Stimulated activated effector memory CD8-positive, alpha-beta T cell treated with anti-CD3 and anti-CD28 coated beads, Interleukin-12 subunit alpha, Interleukin-12 subunit beta, amount 100 ng/mL, for 72 hours (primary cell): ENCODE data around the gene MMP7.

Experiments
- ATAC-seq: fragments of 150-1000 bp; cut with Tn5 transposase; 2 replicates; pipeline ENCODE4 v1.10.0; 2021
- DNase-seq, 2 donors: peaks; one replicate each; pipeline ENCODE4 v3.0.0; 2021 to 2022; ENCODE audit warnings: low spot score in 2 of 2
- H3K27ac Mint-ChIP-seq: one replicate; pipeline ENCODE4 v1.8.0; 2022; ENCODE audit warnings: mild to moderate bottlenecking, mixed read lengths
- H3K36me3 Mint-ChIP-seq: one replicate; pipeline ENCODE4 v1.8.0; 2022; ENCODE audit warnings: mild to moderate bottlenecking, mixed read lengths
- H3K4me1 Mint-ChIP-seq: one replicate; pipeline ENCODE4 v1.8.0; 2022; ENCODE audit warnings: mixed read lengths
- H3K4me3 Mint-ChIP-seq: one replicate; pipeline ENCODE4 v1.8.0; 2022; ENCODE audit warnings: mild to moderate bottlenecking, mixed read lengths
- H3K9me3 Mint-ChIP-seq: one replicate; pipeline ENCODE4 v1.8.0; 2022; ENCODE audit warnings: mixed read lengths

MMP7 gene

GRCh38 chr11:102530558-102530957 lies at the start of gene MMP7:
MMP7 (minus strand) TSS chr11:102530747; CDS start chr11:102530700, 47 bp downstream.
- DNase-seq (no peak), ATAC-seq (no peak)
- no peaks in the 10 kb centered on the region for H3K9me3 Mint-ChIP-seq

GRCh38 chr11:102577723-102578122 lies 47.2 kb upstream of the MMP7 start:
- no peak overlapping the region for H3K4me3 Mint-ChIP-seq
- H3K4me1 Mint-ChIP-seq, result peaks cover 26% of the 10 kb centered on the region
- ATAC-seq, result peak; percentile 73

More at GRCh38 chr11:102530558-102530957, at the start of gene MMP7:
- Mint-ChIP-seq H3K4me1 (no peaks in the 10 kb centered on the region), H3K4me3 (no peak within 1 kb of the TSS), H3K36me3 (no peaks in the 10 kb centered on the region), H3K27ac (no peak within 1 kb of the TSS)

GRCh38 chr11:102577182-102577581 lies 46.6 kb upstream of the MMP7 start:
- DNase-seq (no peak), ATAC-seq (peak; percentile 74)
- Mint-ChIP-seq H3K4me3 (no peak overlapping the region), H3K27ac (no peak overlapping the region), H3K4me1 (peaks cover 26% of the 10 kb centered on the region), H3K36me3 (no peaks in the 10 kb centered on the region), H3K9me3 (peaks cover 1% of the 10 kb centered on the region)

More at GRCh38 chr11:102577723-102578122, 47.2 kb upstream of the MMP7 start:
- Mint-ChIP-seq H3K36me3 (no peaks in the 10 kb centered on the region), H3K9me3 (no peaks in the 10 kb centered on the region), H3K27ac (no peak overlapping the region)
- DNase-seq, result no peak

- DNase-seq (no peak), ATAC-seq (no peak)
- Mint-ChIP-seq H3K4me1 (peaks cover 26% of the 10 kb centered on the region), H3K9me3 (peaks cover 3% of the 10 kb centered on the region), H3K36me3 (no peaks in the 10 kb centered on the region), H3K27ac (no peak overlapping the region), H3K4me3 (no peak overlapping the region)
Observed at GRCh38 chr11:102576350-102576749, 45.8 kb upstream of the MMP7 start.

- H3K4me1 Mint-ChIP-seq, result peaks cover 20% of the 10 kb centered on the region
- ATAC-seq, result no peak
- peaks cover 3% of the 10 kb centered on the region for H3K9me3 Mint-ChIP-seq
- H3K36me3 Mint-ChIP-seq, result no peaks in the 10 kb centered on the region
- no peak for DNase-seq
- H3K4me3 Mint-ChIP-seq, result no peak overlapping the region
- no peak overlapping the region for H3K27ac Mint-ChIP-seq
Observed at GRCh38 chr11:102575012-102575411, 44.5 kb upstream of the MMP7 start.

GRCh38 chr11:102573851-102574250 lies 43.3 kb upstream of the MMP7 start:
- ATAC-seq (no peak), DNase-seq (no peak)
- H3K4me3 Mint-ChIP-seq, result no peak overlapping the region
- no peaks in the 10 kb centered on the region for H3K36me3 Mint-ChIP-seq
- H3K4me1 Mint-ChIP-seq, result peaks cover 17% of the 10 kb centered on the region
- H3K9me3 Mint-ChIP-seq, result peaks cover 3% of the 10 kb centered on the region
- H3K27ac Mint-ChIP-seq, result no peak overlapping the region

GRCh38 chr11:102572554-102573220 lies 42.1 kb upstream of the MMP7 start:
- Mint-ChIP-seq H3K27ac (no peak overlapping the region), H3K9me3 (peaks cover 4% of the 10 kb centered on the region), H3K36me3 (no peaks in the 10 kb centered on the region), H3K4me3 (no peak overlapping the region), H3K4me1 (peaks cover 15% of the 10 kb centered on the region)
- ATAC-seq, result no peak
- no peak for DNase-seq

GRCh38 chr11:102568851-102569250 lies 38.3 kb upstream of the MMP7 start:
- Mint-ChIP-seq H3K4me3 (no peak overlapping the region), H3K4me1 (no peaks in the 10 kb centered on the region), H3K27ac (no peak overlapping the region), H3K36me3 (no peaks in the 10 kb centered on the region), H3K9me3 (peaks cover 5% of the 10 kb centered on the region)
- no peak for DNase-seq
- ATAC-seq, result no peak

GRCh38 chr11:102566112-102566511 lies 35.6 kb upstream of the MMP7 start:
- peaks cover 2% of the 10 kb centered on the region for H3K9me3 Mint-ChIP-seq
- ATAC-seq, result no peak
- no peak for DNase-seq
- peaks cover 26% of the 10 kb centered on the region for H3K4me1 Mint-ChIP-seq
- no peaks in the 10 kb centered on the region for H3K36me3 Mint-ChIP-seq
- H3K4me3 Mint-ChIP-seq, result no peak overlapping the region
- no peak overlapping the region for H3K27ac Mint-ChIP-seq

GRCh38 chr11:102564110-102564509 lies 33.6 kb upstream of the MMP7 start:
- Mint-ChIP-seq H3K4me1 (peaks cover 42% of the 10 kb centered on the region), H3K9me3 (peaks cover 2% of the 10 kb centered on the region), H3K4me3 (no peak overlapping the region), H3K36me3 (no peaks in the 10 kb centered on the region), H3K27ac (no peak overlapping the region)
- ATAC-seq (peak; percentile 98), DNase-seq (no peak)

GRCh38 chr11:102561636-102562035 lies 31.1 kb upstream of the MMP7 start:
- H3K4me3 Mint-ChIP-seq, result no peak overlapping the region
- DNase-seq (no peak), ATAC-seq (no peak)
- peaks cover 42% of the 10 kb centered on the region for H3K4me1 Mint-ChIP-seq
- no peaks in the 10 kb centered on the region for H3K36me3 Mint-ChIP-seq
- H3K9me3 Mint-ChIP-seq, result no peaks in the 10 kb centered on the region
- H3K27ac Mint-ChIP-seq, result no peak overlapping the region

GRCh38 chr11:102560555-102561011 lies 30.0 kb upstream of the MMP7 start:
- Mint-ChIP-seq H3K4me3 (peak overlapping the region; percentile 22), H3K36me3 (no peaks in the 10 kb centered on the region), H3K27ac (no peak overlapping the region), H3K4me1 (peaks cover 42% of the 10 kb centered on the region), H3K9me3 (no peaks in the 10 kb centered on the region)
- ATAC-seq (peak; percentile 60), DNase-seq (no peak)

- ATAC-seq, result no peak
- H3K9me3 Mint-ChIP-seq, result no peaks in the 10 kb centered on the region
- no peak overlapping the region for H3K27ac Mint-ChIP-seq
- H3K36me3 Mint-ChIP-seq, result no peaks in the 10 kb centered on the region
- peaks cover 42% of the 10 kb centered on the region for H3K4me1 Mint-ChIP-seq
- DNase-seq, result no peak
- H3K4me3 Mint-ChIP-seq, result no peak overlapping the region
Observed at GRCh38 chr11:102559839-102560238, 29.3 kb upstream of the MMP7 start.

- Mint-ChIP-seq H3K9me3 (no peaks in the 10 kb centered on the region), H3K4me1 (peaks cover 6% of the 10 kb centered on the region), H3K4me3 (no peak overlapping the region), H3K36me3 (no peaks in the 10 kb centered on the region), H3K27ac (no peak overlapping the region)
- DNase-seq (no peak), ATAC-seq (no peak)
Observed at GRCh38 chr11:102555091-102555490, 24.5 kb upstream of the MMP7 start.

GRCh38 chr11:102553835-102554282 lies 23.3 kb upstream of the MMP7 start:
- no peaks in the 10 kb centered on the region for H3K4me1 Mint-ChIP-seq

GRCh38 chr11:102552447-102553194 lies 22.1 kb upstream of the MMP7 start:
- no peaks in the 10 kb centered on the region for H3K9me3 Mint-ChIP-seq
- H3K4me1 Mint-ChIP-seq, result no peaks in the 10 kb centered on the region
- DNase-seq (no peak), ATAC-seq (no peak)
- H3K27ac Mint-ChIP-seq, result no peak overlapping the region
- no peak overlapping the region for H3K4me3 Mint-ChIP-seq
- peaks cover 5% of the 10 kb centered on the region for H3K36me3 Mint-ChIP-seq

More at GRCh38 chr11:102553835-102554282, 23.3 kb upstream of the MMP7 start:
- Mint-ChIP-seq H3K4me3 (no peak overlapping the region), H3K27ac (no peak overlapping the region), H3K9me3 (no peaks in the 10 kb centered on the region), H3K36me3 (no peaks in the 10 kb centered on the region)
- no peak for ATAC-seq
- no peak for DNase-seq
